Glutamatergic neuron (in vitro differentiated cells): ENCODE data around the gene CARD16. TPM values are rescaled to one million over a fixed set of nuclear protein-coding genes. Genes with fewer than 3 reads are reported as not detected.

ENCODE experiments used
- DNase-seq: peaks from one replicate; pipeline ENCODE4 v3.0.0; 2022
- H3K27ac Mint-ChIP-seq: one replicate; pipeline ENCODE4 v1.8.0; 2020; ENCODE audit warnings: mild to moderate bottlenecking, mixed read lengths, inconsistent platforms; ENCODE audit not compliant: unreplicated experiment
- H3K27me3 Mint-ChIP-seq: one replicate; pipeline ENCODE4 v1.8.0; 2020; ENCODE audit warnings: mild to moderate bottlenecking, moderate library complexity, mixed read lengths, inconsistent platforms; ENCODE audit not compliant: unreplicated experiment
- H3K36me3 Mint-ChIP-seq: one replicate; pipeline ENCODE4 v1.8.0; 2020; ENCODE audit warnings: mild to moderate bottlenecking, mixed read lengths, inconsistent platforms; ENCODE audit not compliant: unreplicated experiment
- H3K4me1 Mint-ChIP-seq: one replicate; pipeline ENCODE4 v1.8.0; 2020; ENCODE audit warnings: mild to moderate bottlenecking, low read depth, mixed read lengths, inconsistent platforms; ENCODE audit not compliant: unreplicated experiment
- H3K4me3 Mint-ChIP-seq: one replicate; pipeline ENCODE4 v1.8.0; 2020; ENCODE audit warnings: mild to moderate bottlenecking, mixed read lengths, inconsistent platforms; ENCODE audit not compliant: unreplicated experiment
- H3K9me3 Mint-ChIP-seq: one replicate; pipeline ENCODE4 v1.8.0; 2020; ENCODE audit warnings: mild to moderate bottlenecking, moderate library complexity, mixed read lengths, inconsistent platforms; ENCODE audit not compliant: unreplicated experiment
- CTCF ChIP-seq: fragments of 200-600 bp; sonication (generic); IDR thresholded peaks from one replicate; pipeline ENCODE4 v1.5.0; 2021; ENCODE audit not compliant: partially characterized antibody, unreplicated experiment
- total RNA-seq: library from RNA; stranded (reverse); fragmentation: NEBNext Ultra II Directional; extraction: Animal tissue kit (Norgen Biotek cat#: 25700); gene quantifications from one replicate; pipeline ENCODE4 v1.2.1, GENCODE V29; 2021; ENCODE audit not compliant: unreplicated experiment

The CARD16 gene
- total RNA-seq, 1 donor from 2014 or later = not detected

GRCh38 chr11:105027678-105028077, 17.5 kb downstream of the CARD16 start:
- Mint-ChIP-seq H3K27ac (no peak overlapping the region), H3K4me1 (no peaks in the 10 kb centered on the region), H3K27me3 (no peaks in the 10 kb centered on the region), H3K9me3 (no peaks in the 10 kb centered on the region), H3K4me3 (no peak overlapping the region), H3K36me3 (no peaks in the 10 kb centered on the region)
- no peak for DNase-seq
- no peak for TF ChIP-seq CTCF

- H3K4me1 Mint-ChIP-seq = no peaks in the 10 kb centered on the region
- no peaks in the 10 kb centered on the region for H3K27me3 Mint-ChIP-seq
- no peak for TF ChIP-seq CTCF
- no peaks in the 10 kb centered on the region for H3K9me3 Mint-ChIP-seq
- no peak for DNase-seq
- H3K27ac Mint-ChIP-seq = no peak overlapping the region
- H3K4me3 Mint-ChIP-seq = no peak overlapping the region
- H3K36me3 Mint-ChIP-seq = no peaks in the 10 kb centered on the region
Observed at GRCh38 chr11:105024394-105024793, 20.7 kb downstream of the CARD16 start.

- no peaks in the 10 kb centered on the region for H3K27me3 Mint-ChIP-seq
- H3K36me3 Mint-ChIP-seq = no peaks in the 10 kb centered on the region
- H3K4me3 Mint-ChIP-seq = no peak within 1 kb of the TSS
- TF ChIP-seq CTCF = no peak
- no peaks in the 10 kb centered on the region for H3K4me1 Mint-ChIP-seq
- DNase-seq = no peak
- H3K9me3 Mint-ChIP-seq = no peaks in the 10 kb centered on the region
- H3K27ac Mint-ChIP-seq = no peak within 1 kb of the TSS
Observed at GRCh38 chr11:105023003-105023402, 22.1 kb downstream of the CARD16 start, which contains the start of gene CASP5. Gene CASP5, minus strand, starts transcription at chr11:105023168. Its CDS starts 32 bp downstream, at chr11:105023136.

GRCh38 chr11:105022527-105022926, 22.6 kb downstream of the CARD16 start:
- Mint-ChIP-seq H3K4me1 (no peaks in the 10 kb centered on the region), H3K27ac (no peak overlapping the region), H3K36me3 (no peaks in the 10 kb centered on the region), H3K27me3 (no peaks in the 10 kb centered on the region), H3K4me3 (no peak overlapping the region), H3K9me3 (no peaks in the 10 kb centered on the region)
- no peak for TF ChIP-seq CTCF
- DNase-seq = no peak

- no peak overlapping the region for H3K4me3 Mint-ChIP-seq
- TF ChIP-seq CTCF = no peak
- H3K27me3 Mint-ChIP-seq = no peaks in the 10 kb centered on the region
- no peaks in the 10 kb centered on the region for H3K4me1 Mint-ChIP-seq
- H3K36me3 Mint-ChIP-seq = no peaks in the 10 kb centered on the region
- H3K27ac Mint-ChIP-seq = no peak overlapping the region
- H3K9me3 Mint-ChIP-seq = no peaks in the 10 kb centered on the region
- no peak for DNase-seq
Observed at GRCh38 chr11:105007463-105007862, 37.7 kb downstream of the CARD16 start.
